Fibroblast of skin of right quadriceps (primary cell): Measurements from ENCODE around the gene FSCN2.

Experiments
- DNase-seq: peaks from one replicate; pipeline ENCODE4 v3.0.0-alpha.2; 2013

The FSCN2 gene, protein sequence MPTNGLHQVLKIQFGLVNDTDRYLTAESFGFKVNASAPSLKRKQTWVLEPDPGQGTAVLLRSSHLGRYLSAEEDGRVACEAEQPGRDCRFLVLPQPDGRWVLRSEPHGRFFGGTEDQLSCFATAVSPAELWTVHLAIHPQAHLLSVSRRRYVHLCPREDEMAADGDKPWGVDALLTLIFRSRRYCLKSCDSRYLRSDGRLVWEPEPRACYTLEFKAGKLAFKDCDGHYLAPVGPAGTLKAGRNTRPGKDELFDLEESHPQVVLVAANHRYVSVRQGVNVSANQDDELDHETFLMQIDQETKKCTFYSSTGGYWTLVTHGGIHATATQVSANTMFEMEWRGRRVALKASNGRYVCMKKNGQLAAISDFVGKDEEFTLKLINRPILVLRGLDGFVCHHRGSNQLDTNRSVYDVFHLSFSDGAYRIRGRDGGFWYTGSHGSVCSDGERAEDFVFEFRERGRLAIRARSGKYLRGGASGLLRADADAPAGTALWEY

DNA sequence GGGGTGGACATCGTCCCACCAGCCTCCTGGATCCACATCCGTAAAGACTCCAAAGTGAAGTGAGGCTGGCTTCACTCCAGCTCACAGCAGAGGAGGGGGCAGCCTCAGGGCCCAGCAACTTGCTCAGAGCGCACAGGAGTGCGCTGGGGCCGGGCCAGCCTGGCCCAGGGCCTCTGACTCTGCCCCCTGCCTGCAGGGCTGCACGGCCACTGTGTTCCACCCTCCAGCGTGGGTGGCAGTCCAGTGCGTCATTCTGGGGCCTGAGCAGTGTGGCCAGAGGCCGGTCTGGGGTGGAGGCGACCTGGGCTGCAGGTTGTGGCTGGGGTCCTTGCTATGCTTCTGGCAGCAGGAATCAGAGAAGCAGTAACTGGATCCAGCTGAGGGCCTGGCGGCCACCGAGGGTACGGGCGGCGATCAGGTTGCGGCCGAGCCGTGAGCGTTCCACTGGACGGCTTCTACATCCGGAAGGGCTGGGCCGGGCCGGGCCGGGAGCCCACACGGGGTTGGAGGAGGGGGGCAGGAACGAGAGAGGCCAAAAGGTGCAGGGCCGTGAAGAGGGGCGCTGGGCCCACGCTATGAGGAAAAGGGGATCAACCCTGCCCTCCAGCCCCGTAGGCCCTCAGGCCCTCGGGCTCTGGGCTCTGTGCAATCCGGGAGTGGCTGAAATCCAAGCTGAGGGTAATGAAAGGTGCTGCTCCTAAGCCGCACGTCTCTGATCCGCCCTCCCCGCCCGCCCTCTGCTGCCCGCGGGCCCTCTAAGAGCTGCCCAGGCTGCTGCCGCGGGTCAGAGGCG lies at the start of gene FSCN2:
Gene FSCN2 (plus strand): TSS at position 787 of the 793 bp plus-strand sequence. CDS start 155 bp downstream, outside the sequence.
- DNase-seq: no peak

DNA sequence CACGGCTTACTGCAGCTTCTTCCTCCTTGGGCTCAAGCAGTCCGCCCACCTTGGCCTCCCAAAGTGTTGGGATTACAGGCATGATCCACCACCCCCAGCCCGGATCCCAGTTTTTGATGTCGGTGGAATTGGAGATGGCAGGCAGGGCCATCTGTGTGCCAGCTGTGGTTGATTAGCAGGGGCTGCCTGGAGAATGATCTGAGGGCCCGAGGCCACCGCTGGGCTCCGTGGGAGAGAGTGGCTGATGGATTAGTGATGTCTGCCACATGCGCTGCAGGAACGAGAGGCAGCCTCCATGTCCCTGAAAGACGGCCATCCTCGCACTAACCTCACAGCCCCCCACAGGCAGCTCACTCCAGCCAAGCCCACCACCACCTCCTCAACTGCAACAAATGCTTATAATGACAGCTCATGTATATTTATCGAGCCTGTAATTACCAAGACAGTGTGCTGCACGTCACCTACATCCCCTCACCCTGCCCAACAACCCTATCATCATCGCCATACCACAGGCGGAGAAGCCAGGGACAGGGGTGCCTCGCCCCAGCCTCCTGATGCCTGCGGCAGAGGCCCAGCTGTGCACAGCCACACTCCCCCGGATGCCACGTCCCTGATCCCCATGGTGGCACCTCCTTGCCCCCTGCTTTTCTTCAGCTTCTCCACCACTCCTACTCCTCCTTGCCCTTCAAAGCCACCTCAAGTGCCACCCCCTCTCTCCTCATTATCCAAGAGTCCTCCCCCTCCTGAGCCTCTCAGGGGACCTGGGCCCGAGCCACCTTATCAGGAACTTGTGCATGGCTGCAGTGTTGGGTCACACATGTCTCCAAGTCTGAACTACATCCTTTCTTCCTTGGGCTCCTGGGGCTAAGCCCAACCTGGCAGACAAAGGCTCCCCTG lies 48.8 kb upstream of the FSCN2 start:
- peak; percentile 36 for DNase-seq

DNA sequence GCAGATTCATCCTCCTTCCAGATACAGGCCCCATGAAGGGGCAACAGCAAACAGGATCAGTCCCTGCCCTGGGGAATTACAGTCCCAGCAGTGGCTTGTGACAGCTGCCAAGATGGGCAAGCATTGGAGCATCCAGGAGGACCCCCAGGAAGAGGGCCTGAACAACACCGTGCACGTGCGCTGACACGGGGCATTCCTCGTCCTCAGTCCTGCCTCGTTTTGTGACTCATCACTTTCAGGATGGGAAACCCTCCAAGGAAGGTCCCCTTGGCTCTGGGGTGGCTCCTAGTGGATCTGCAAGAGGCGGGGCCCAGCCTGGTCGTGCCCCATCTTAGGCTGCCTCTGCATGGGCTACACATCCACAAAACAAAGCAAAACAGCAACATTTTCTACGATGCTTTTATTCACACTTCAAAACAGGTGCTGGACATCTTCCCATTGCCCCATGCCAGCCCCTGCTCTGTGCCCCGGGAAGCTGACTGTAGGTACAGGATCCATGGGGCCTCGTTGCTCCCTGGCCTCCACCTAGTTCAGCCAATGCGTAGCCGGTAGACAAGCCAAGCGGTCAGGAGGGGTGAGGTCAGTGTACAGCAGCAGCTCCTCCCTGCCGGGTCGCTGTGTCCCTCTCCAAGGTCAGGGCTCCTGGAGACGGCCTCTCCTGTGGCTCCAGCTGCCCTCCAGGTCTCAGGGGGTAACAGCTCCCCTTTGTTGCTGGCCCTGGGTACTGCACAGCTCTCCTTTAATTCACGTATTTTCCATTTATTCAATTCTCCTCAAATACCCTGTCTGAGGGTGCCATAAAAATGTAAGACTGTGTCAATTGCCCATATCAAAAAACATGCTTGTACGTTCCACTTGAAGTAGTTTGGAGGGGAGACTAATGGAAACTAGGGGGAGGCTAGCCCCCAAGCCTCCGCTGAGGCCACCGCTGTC lies 47.8 kb upstream of the FSCN2 start:
- peak; percentile 83 for DNase-seq

DNA sequence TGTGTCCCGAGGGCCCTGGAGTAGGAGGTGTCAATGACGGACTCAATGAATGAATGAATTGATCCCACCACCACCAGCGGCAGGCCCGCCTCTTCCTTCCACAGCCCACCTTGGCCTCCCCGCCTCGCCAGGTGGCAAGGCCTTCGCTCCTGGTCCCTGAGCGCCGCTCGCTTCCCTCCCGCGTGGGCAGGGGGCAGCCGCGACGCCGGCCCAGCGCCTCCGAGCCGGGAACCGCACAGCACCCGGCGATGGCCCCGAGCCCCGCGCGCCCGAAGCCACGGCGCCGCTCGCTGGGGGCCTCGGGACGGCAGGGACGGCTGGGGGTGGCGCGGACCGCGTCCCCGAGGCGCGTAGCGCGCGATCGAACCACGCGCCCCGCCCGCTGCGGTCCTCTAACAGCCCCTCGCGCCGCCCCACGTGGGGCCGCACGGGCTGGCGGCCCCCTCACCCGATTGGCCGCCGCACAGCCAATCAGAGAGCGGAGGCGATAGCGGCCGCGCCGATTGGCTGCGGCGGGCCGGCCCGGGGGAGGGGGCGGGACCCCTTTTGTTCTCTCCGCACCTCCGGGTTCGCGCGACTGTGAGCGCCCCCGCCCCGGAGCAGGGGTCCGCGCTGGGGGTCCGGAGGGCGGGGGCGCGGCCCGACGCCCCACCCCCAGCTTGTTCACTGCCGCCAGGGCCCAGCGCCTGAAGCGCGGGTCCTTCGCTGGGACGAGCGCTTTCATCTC lies 46.9 kb upstream of the FSCN2 start:
- peak; percentile 79 for DNase-seq

DNA sequence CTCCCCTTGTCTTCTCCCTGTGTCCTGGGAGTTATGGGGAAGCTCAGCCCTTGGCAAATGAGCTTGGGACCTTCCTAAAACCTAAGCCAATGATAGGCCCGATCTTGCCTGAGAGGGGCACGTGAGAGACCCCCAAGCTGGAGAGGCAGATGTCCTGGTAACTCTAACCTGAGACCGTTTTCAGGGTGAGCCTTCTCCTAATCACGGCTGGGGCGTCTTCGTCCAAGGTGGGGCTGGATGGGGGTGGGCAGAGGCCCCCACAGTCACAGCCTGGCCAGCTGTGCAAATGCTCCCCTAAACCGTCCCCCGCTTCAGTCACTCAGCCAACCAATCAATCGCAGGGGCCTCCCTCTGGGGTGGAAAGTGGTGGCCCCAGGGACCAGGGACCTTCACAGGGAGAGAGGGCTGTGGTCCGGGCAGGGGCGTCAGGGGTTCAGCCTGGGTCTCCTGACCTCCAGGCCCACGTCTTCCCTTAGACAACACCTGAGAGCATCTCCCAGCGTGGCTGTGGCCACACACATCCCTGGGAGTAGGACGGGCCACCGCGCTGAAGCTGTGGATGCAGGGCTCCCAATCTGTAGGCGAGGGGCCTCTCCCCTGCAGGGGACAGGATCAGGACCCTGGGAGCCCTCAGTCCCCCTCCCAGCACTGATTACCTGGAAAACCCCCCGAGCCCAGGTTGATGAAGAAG lies 46.2 kb upstream of the FSCN2 start:
- DNase-seq: no peak

DNA sequence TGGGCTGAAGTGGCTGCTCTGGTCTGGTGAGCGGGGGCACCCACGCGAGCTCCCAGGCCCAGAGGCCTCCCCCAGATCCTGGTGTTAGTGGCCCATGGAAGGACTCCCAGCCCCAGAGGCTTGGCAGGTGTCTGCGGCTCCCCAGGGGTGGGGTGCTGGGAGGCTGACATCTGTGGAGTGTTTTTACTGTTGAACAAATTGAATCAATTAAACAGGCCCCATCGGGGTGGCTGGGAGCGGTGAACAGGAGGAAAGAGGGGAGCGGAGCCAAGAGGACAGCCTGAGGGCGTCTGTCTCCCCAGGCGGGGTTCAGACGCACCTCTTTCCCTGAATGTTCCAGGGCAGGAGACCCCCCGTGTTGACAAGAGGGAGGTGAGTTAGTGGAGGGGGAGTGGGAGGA lies 45.5 kb upstream of the FSCN2 start:
- no peak for DNase-seq

DNA sequence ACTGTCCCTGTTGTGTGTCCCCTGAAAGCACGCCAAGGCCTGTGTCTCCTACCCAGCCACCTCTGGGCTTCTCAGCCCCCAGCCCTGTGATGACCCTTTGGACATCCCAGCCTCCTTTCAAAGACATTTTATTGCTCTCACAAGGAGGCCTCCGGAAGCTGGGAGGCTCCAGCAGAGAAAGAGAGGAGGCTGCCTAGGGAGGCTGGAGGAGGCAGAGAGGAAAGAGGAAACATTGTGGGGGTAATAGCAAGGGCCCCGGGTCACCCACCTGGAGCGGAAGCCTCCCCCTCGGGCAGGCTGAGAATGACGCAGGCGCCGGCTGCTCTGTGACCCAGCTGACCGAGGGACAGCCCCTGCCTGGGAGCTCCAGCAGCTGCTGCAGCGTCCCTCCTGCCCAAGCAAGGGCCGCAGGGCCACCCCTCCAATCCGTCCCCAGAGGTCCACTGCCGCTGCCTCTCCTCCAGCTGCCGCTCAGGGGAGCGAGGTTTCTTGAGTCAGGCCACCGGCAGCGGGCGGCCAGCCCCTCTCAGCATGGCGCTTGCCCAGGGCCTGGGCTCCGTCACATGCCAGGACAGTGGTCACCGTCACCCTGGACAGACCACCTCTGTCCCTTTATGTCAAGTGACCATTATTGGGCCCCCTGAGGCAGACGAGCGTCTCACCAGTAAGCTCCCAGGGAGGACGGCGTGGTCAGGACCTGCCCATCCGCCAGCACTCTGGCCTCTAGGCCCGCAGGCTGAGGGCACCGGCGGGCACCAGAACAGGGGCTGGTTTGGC lies 44.9 kb upstream of the FSCN2 start:
- no peak for DNase-seq

DNA sequence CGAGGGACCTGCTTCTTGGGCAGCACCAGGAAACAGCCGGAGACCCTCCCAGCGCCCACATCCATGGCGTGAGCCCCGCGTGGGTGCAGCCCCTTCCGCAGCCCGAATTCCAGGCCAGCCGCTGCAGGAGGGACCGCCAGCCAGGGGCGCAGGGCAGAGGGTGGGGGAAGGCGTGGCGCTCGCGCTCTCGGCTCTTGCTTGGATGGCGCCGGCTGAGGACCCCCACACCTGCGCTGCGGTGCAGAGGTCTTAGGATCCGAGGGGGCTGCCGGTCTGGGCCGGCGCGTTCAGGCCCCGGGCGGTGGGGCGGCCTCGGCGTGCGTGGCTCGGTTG lies 44.3 kb upstream of the FSCN2 start:
- no peak for DNase-seq

DNA sequence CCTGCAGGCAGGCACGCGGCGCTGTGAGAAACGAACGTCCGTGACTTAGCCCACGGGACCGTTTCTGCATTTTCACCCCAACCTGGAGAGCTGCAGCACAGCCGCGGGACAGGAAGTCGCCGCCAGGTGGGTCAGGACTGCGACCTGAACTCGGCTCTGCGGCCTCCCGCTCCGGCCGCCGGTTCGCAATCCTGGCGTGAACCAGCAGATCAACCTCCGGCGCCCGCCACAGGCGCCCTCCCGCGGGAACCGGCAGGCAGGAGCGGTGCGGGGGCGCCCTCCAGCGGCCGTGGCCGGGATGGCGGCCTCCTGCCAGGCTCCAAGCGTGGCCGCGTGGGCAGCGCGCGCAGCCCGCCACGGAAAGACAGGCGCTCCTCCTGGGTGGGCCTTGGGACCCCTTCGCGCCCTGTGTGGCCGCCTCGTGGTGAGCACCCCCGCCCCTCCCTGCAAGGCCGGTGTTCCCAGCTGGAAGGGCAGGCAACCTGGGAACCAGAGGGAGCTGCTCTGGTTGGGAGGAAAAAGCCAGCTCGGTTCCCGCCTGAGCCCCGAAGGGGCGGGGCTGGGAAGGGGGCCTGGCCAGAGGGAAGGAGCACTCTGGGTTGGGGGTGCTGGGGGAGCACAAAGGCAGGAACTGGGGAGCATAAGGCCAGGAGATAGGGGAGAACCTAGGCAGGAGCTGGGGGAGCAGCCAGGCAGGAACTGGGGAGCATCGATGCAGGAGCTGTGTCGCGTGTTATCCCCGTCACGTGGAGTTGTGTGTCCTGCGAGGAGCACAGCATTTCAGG lies 43.8 kb upstream of the FSCN2 start:
- peak; percentile 72 for DNase-seq

DNA sequence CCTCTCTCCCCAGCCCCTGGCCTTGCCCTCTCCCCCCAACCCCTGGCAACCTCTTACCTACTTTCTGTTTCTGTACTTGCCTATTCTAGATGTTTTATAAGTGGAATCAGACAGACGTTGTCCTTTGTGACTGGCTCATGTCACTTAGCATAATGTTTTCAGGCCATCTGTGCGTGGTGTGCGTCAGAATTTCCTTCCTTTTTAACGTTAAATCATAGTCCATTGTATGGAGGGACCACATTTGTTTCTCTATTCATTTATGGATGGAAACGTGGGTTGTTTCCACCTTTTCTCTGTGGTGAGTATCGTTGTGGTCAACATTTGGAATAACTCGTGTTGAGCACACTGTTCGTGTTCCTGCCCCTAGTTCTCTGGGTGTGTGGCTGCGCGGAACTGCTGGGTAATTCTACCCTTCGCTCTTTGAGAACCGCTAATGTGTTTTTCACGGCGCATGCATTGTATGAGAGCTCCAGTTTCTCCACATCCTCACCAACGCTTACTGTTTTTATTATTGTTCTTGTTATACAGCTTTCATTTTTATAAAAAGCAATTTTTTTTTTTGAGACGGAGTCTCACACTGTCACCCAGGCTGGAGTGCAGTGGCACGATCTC lies 41.9 kb upstream of the FSCN2 start:
- DNase-seq: no peak

DNA sequence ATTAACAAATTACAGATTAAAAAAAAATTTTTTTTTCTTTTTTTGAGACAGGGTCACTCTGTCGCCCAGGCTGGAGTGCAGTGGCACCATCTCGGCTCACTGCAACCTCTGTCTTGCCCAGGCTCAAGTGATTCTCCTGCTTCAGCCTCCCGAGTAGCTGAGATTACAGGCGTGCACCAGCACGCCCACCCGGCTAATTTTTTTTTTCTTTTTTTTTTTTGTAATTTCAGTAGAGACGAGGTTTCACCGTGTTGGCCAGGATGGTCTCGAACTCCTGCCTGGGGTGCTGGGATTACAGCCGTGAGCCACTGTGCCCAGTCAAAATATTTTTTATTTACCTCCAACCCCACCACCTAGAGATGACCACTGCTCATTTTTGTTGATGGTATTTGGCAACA lies 41.1 kb upstream of the FSCN2 start:
- no peak for DNase-seq

DNA sequence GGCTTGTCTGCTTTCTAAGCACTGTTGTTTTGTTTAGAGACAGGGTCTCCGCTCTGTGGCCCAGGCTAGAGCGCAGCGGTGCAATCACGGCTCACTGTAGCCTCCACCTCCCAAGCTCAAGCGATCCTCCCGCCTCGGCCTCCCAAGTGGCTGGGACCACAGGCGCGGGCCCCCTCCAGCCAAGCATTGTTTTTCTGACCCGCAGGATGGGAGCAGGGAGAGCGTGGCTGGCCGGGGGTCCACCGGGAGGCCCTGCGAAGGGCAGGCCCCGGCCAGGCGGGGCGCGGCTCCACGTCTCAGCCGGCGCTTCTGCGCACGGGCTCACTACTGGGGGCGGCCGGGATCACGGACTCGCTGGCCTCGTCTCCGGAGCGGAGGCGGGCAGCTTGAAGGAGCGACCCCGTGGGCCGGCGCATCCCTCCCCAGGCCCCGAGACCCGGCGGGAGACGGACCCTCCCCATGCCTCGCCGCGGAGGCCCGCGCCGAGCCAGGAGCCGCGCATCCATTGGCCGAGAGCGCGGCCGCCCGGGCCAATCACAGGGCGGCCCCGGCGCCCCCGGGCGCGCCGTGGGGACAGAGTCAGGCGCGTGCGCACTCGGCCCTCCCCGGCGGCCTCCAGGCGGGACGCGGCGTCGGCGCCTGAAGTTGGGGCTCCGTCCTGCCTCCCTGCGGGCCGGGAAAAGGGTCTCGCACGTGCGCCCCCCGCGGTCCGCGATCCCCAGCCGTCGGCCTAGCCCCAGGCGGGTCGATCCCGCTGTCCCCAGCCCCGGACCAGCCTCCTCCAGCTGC lies 40.5 kb upstream of the FSCN2 start:
- DNase-seq: peak; percentile 74

DNA sequence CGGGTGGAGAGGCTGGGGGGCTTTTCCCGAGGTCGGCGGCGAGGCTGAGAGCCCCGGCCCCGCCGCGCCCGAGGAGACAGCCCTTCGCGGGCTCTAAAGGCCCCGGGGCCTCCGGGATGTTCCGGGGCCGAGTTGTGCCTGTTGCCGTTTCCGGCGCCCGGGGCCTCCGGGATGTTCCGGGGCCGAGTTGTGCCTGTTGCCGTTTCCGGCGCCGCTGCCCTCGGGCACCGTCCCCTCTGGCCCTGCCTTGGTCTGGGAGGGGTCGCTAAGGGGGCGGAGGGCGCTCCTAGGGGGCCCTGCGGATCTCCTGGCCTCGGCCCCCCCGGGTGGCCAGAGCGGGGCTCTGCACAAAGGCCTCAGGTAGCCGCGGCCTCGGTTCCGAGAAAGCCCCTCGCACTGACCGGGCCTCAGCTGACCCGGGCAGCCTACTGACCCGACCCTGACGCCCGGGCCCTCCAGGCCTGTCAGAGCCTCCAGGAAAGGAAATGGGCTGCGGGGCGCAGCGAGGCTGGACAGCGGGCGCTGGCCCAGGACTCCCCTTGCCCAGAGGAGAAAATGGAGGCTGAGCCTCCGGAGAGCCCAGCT lies 39.8 kb upstream of the FSCN2 start:
- no peak for DNase-seq

DNA sequence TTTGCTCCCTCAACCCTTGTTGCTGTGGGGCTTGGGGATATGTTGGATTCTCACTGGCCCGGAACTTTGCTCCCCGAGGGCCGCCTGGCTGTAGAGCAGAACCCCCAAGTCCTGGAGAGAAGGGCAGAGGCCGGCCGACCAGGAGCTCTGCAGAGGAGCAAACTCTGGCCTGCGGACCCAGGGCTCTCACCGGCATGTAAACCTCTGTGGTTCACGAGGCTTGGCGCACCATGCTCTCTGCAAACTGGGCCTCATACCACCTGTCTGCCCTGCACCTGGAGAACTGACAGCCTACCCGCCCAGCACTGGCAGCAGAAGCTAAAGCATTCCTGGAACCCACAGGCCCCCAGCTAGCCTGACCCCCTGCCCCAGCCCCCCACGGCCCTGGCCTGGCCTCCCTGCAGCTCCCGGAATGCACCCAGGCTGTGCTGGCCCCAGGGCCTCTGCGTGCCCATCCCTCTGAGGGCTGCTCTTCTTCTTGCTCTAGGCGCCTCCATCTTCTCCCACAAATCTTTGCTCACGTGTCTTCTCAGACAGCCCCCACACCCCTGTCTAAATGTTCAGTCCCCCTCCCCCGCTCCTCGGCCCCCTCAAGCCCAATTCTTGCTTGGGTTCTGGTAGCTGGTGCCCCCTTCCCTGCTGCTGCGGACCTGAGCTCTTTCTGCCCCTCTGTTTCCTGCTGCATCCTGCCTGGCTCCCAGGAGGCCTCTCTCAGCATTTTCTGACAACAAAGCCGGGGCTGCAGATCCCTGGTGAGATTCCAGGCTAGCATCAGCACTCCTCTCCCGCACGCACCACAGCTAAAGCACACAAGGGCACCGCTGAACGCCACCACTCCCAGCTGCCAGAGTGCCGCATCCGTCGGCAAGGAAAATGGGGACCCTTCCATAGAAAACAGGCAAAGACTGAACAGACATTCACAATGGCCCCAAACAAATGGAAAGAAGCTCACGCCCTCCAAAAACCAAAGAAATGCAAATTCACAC lies 38.9 kb upstream of the FSCN2 start:
- no peak for DNase-seq

DNA sequence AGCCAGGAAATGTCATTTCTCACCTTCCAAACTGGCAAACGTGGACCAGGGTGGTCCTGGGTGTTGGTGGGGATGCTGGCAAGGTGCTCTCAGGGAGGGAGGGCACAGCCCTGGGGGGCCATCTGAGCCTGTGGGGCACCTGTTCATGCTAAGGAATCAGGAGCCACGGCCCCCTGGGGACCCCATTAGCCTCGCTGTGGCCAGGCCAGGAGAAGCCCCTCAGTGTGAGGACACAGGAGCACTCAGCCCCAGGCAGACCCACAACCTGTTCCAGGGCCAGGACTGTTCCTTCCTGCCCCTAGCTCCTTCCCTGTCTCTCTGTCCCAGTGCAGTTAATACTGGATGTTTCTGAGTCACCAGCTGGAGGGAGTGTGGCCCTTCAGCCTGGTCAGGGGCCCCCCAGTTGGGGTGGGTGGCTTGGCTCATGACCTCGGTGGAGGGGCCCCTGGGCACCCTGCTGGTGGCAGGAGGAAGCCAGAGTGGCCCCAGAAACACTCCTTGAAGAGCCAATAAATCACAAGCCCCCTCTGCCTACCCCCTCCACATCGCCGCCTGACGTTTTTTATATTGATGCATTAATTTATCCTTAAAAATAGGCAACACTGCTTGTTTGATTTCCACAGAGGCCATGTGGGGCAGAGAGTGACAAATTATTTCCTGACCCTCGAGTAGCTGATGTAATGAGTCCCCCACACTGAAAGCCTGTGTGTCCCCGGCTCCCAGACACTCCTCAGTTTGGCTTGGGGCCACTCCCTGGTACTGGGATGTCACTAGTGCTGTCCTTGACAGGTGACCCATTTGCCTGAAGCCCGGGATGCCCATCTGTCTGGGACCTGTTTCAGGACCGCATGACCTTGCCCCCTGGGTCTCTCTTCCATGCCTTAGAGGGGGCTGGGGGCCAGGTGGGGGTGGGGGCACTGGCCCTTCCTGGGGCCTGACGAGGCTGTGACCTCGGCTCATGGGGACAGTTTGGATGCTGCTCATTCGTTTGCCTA lies 37.9 kb upstream of the FSCN2 start:
- DNase-seq: no peak
